ENCODE measurements around the gene SPIRE2.
"Not testable (repeated sequence)": the region's sequence is repeated elsewhere in the genome, so short reads cannot be mapped to it uniquely, and the experiment has no call there.

The SPIRE2 gene

GRCh38 chr16:89815639-89816348 lies 12.5 kb upstream of the SPIRE2 start:
- no peak for DNase-seq

GRCh38 chr16:89818851-89819403 lies 9.3 kb upstream of the SPIRE2 start:
- DNase-seq = not testable (repeated sequence)

- DNase-seq = not testable (repeated sequence)
These were observed 8.8 kb upstream of the SPIRE2 start for GRCh38 chr16:89819448-89819847.

GRCh38 chr16:89821438-89822187 lies 6.7 kb upstream of the SPIRE2 start:
- DNase-seq = no peak

DNA sequence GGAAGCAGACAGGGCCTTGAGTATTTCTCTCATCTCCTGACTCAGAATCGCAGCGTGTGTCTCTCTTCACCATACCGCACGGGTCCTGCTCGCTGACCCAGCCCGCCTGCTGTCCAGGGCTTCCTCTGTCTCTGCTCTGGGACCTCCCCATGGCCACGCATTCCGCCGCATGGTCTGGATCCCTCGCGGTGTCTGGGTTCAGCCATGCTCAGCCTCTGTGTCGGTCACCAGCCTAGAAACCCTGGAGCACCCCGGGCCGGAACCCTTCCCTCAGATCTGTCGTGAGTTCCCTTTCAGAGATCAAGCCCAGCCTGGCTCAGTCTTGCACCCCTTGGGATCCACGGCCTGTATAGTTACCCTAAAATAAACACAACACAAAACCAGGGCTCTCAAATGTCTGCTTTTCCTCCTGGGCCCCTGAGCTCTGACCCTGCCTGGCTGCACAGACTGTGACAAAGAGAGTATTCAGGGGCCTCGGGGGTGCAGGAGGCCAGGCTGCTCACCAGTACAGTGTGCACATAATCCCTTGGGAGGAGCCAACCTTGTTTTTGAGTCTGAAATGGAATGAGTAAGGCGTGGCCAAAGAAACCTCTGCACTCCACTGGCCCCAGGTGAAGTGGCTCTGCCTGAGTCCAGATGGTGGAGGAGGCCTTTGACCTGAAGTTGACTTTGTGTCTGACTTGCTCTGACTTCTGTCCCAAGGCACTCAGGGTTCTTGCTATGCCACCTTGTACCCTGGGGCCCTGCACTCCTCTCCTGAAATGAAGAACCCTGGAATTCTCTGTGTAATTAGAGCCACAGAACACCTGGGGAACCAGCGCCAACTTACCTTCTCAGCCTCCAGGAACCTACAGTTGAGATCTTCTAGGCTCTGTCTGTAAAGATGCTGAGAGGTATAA lies 5.8 kb upstream of the SPIRE2 start:
- DNase-seq = no peak

DNA sequence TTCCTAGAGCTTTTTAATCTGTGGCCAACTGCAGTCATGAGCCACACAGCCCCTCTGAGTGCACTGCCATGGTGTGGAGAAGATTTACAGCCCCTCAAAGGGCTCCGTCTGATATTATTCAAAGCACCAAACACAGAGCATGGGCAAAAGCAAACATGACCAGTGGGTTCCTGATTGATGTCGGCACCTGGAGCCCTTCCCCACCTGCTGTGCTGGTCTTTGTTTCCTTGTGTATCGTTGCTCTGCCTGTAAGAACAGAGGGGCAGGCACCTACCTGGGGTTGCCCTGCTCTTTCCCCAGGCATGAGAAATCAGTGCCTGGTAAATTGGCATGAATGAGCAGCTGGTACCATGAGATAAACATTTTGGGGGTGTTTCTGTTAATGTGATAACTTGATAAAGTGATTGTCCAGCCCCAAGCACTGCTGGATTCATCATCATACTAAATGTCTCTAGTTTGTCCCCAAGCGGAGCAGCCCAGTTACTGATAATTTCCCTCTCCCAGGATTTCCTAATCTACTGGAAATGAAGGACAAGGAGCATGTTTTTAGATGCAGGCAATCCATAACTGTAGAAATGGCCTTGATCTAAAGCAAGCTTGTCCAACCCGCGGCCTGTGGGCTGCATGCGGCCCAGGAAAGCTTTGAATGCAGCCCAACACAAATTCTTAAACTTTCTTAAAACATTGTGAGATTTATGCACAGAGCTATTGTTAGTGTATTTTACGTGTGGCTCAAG lies 5.0 kb upstream of the SPIRE2 start:
- DNase-seq = no peak

DNA sequence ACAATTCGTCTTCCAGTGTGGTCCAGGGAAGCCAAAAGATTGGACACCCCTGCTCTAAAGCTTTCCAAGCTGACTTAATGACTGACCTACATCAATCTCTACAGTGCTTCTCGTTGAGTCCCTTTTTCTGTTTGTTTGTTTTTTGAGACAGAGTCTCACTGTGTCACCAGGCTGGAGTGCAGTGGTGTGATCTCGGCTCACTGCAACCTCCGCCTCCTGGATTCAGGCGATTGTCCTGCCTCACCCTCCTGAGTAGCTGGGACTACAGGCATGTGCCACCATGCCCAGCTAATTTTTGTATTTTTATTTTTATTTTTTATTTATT lies 4.5 kb upstream of the SPIRE2 start:
- not testable (repeated sequence) for DNase-seq

DNA sequence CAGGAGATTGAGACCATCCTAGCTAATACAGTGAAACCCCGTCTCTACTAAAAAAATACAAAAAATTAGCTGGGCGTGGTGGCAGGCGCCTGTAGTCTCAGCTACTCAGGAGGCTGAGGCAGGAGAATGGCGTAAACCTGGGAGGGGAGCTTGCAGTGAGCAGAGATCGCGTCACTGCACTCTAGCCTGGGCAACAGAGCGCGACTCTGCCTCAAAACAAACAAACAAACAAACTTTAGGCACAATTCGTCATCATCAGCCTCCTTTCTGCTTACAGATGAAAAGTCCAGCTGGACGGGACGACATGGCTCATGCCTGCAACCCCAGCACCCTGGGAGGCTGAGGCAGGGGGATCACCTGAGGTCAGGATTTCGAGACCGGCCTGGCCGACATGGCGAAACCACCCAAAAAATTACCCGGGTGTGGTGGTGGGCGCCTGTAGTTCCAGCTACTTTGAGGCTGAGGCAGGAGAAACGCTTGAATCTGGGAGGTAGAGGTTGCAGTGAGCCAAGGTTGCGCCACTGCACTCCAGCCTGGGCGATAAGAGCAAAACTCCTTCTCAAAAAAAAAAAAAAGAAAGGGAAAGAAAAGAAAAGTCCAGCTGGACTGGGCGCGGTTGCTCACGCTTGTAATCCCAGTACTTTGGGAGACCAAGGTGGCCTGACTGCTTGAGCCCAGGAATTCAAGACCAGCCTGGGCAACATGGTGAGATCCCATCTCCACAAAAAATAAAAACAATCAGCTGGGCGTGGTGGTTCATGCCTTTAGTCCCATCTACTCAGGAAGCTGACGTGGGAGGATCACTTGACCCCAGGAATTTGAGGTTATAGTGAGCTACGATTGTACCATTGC lies 1.5 kb upstream of the SPIRE2 start:
- no peak for DNase-seq

- DNase-seq = no peak
These were observed 684 bp upstream of the SPIRE2 start for GRCh38 chr16:89827383-89828198.

- no peak for DNase-seq
These were observed 775 bp downstream of the SPIRE2 start for GRCh38 chr16:89828870-89829629.

DNA sequence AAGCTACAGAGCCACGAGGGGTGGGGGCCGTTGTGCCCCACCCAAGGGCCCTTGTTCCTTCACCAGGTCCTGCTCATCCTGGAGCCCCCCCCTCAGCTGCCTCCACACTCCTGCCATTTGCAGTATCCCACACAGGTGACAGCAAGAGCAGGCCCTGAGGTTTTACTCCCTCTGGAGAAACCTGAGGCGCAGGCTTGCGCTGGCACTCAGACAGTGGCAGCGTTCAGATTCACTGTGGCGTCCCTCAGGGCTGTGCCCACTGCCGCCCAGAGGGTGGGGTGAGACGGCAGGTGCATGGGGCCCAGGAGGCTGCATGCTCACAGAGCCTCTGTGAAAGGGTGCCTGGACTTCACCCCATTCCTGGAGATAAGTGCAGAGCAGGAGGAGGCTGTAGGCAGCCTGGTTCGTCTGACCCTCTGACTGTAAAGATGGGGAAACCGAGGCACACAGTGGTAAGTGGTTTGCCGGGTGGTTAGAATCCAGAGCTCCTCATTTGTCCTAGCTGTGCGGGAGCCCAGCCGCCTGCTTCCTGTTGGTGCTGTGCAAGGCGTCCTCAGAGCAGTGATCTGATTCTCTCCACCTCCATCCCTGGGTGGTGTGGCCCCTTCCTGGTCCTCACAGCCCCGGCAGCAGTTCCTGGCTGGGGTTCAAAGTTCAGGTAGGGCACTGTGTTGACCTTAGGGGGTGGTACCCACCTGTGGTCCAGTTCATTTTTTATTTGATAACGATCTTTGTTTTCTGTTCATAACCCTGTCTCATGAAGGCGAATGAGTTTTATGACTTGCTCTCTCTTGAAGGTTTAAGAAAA lies 1.6 kb downstream of the SPIRE2 start:
- no peak for DNase-seq

DNA sequence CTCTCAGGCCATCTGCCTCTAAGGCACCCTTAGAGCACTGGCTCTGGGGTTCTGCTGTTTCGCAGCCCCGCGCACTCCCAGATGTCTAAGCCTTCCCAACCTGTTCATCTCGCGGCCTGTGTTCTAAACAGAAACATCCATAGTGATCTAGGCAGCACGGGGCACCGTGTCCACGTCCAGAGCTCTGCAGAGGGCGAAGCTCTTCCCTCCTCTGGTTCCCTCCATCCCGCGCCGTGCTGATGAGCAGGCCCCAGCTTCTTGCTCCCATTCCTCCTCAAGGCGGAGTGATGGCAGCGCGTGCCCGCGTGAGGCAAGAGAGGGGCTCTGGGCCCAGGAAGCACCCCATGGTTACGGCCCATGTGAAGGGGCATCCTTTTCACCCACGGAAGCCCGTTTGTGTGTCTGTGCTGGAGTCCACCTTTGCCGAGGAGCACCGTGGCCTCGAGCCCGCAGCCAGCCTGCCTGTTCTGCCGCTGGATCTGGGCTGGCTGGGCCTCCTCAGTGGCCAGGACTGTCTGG lies 3.6 kb downstream of the SPIRE2 start:
- DNase-seq = no peak

DNA sequence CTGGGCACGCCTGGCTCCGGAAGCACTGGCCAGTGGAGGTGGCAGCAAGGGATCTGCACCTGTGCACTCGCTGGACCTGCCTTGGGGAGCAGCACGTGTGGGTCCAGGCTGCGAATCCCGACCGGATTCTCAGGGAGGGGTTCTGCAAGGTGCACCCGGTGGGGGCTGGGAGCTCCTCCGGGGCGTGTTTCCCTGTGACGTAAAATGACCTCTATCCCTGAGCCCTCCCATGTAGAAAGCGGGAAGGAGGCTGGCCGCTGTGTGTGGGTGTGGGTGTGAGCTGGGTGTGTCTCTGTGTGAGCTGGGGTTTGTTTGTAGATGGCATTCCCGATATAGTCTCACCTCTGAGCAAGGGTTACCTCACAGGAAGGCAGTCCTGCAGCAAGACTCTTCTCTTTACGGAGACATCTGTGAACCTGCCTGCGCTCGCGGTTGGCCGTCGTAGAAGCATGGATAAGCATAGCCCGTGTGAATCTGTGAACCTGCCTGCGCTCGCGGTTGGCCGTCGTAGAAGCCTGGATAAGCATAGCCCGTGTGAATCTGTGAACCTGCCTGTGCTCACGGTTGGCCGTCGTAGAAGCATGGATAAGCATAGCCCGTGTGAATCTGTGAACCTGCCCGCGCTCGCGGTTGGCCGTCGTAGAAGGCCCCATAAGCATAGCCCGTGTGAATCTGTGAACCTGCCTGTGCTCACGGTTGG lies 5.5 kb downstream of the SPIRE2 start:
- DNase-seq = not testable (repeated sequence)

DNA sequence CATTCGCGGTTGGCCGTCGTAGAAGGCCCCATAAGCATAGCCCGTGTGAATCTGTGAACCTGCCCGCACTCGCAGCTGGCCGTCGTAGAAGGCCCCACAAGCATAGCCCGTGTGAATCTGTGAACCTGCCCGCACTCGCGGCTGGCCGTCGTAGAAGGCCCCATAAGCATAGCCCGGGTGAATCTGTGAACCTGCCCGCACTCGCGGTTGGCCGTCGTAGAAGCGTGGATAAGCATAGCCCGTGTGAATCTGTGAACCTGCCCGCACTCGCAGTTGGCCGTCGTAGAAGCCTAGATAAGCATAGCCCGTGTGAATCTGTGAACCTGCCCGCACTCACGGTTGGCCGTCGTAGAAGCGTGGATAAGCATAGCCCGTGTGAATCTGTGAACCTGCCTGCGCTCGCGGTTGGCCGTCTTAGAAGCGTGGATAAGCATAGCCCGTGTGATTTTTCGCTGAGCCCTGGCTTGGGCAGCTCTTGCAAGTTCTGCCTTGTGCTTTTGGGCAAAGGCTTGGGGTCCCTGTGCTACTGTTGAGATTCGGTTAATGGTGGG lies 6.6 kb downstream of the SPIRE2 start:
- DNase-seq = not testable (repeated sequence)

DNA sequence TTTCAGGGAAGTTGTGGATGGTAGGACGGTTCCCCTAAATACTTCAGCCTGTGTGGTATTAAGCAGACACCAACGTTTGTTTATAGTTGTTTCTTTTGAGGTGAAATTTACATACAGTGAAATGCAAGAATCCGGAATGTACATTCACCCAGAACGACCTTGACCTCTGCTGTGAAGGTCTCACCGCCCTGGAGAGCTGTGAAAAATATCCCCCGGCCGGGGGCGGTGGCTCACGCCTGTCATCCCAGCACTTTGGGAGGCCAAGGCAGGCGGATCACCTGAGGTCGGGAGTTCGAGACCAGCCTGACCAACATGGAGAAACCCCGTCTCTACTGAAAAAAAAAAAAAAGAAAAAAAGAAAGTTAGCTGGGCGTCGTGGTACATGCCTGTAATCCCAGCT lies 8.2 kb downstream of the SPIRE2 start:
- not testable (repeated sequence) for DNase-seq

- no peak for DNase-seq
These were observed 8.8 kb downstream of the SPIRE2 start for GRCh38 chr16:89837014-89837546.

DNA sequence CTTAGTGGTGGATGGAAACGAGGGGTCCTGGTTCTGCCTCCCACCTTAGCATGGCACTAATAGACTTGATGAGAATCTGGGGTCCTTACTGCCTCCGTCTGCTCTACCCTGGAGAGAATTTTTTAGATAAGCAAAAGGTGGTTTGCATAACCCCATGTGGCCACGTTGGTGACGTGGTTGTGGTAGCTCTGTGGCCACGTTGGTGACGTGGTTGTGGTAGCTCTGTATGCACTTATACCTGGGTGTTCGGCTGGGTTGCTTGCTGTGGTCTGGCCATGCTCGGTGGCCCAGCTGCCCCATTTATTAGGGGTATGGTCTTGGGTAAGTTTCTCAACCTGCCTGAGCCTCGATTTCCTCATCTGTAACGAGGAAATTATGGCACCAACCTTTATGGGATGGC lies 13.0 kb downstream of the SPIRE2 start:
- peak; percentile 65 for DNase-seq

Measured in activated CD4-positive, alpha-beta T cell treated with anti-CD3 and anti-CD28 coated beads, Interleukin-2, amount 50 U/mL, for 16 hours (primary cell).